GM18499 (cell line): ENCODE data around the gene WDR70.

Experiments
- ATAC-seq: cut with Tn5 transposase; IDR thresholded peaks from one replicate; pipeline ENCODE4 v1.9.1; 2021; ENCODE audit warnings: moderate number of reproducible peaks; ENCODE audit not compliant: insufficient read depth, unreplicated experiment

Gene WDR70

GRCh38 chr5:37738865-37739488 lies 359.9 kb downstream of the WDR70 start:
- ATAC-seq: no peak

- no peak for ATAC-seq
Measured at GRCh38 chr5:37739817-37740261, 360.7 kb downstream of the WDR70 start.

DNA sequence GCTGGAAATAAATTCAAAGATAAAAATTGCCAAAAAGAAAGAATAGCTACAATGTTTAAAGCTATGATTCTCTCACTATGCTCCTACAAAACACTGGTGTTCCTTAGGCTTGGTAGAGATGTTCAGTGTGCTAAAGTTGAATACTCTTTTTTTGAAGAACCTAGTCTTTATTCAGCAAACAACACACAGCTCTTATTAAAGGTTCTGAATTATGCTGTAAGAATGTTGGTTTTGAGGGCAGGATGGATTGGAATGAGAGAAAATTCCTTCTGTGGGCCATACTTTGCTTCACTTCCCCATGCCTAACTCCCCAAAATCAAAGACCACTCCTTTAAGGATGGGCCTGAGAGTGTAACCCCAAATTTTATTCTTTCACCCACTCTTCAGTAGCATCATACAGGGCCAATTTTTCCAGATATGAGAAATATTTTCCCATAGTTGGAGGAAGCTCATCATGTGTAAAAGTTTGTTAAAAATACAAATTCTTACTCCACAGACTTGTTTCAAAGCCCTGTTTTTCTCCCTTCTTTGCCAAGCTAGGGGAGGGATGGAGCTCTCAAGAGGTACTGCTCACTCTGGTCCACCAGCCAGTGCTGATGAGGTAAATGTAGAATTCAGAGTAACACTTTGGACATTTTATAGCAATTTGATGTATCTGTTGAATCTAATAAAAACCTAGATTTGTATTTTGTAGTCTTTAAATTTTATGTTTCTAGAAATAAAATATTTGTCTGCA lies 361.4 kb downstream of the WDR70 start:
- ATAC-seq: no peak

DNA sequence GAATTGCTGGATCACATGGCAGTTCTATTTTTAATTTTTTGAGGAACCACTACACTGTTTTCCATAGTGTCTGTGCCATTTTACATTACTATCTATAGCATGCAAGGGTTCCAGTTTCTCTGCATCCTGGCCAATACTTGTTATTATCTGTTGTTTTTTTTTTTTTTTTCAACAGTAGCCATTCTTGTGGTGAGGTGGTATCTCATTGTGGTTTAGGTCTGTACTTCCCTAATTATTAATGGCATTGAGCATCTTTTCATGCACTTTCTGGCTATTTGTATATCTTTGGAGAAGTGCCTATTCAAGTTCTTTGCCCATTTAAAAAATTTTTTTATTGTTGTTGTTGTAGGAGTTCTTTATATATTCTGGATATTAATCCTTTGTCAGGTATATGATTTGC lies 363.0 kb downstream of the WDR70 start:
- no peak for ATAC-seq

GRCh38 chr5:37751227-37751626 lies 372.1 kb downstream of the WDR70 start:
- no peak for ATAC-seq

- no peak for ATAC-seq
Measured at GRCh38 chr5:37754976-37755375, 375.9 kb downstream of the WDR70 start.

DNA sequence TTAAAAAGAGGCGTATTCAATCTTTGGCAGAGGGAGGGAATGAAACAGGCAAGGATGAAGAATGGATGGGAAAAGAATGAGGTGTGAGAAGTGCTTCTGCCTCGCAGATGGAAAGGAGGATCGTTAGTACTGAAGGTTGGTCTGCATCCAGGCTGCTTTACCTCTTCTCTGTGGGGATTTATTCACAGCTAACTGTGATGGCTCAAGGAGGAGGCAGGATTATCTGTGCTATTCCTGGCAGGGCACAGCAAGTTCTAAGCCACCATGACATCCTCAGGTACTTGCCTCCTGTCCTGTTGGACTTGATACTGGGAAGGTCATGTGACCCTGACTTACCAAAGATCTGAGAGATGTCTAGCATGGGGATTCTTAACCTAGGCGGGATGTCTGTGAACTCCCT lies 376.5 kb downstream of the WDR70 start:
- ATAC-seq: no peak

GRCh38 chr5:37756248-37756647 lies 377.1 kb downstream of the WDR70 start:
- no peak for ATAC-seq

DNA sequence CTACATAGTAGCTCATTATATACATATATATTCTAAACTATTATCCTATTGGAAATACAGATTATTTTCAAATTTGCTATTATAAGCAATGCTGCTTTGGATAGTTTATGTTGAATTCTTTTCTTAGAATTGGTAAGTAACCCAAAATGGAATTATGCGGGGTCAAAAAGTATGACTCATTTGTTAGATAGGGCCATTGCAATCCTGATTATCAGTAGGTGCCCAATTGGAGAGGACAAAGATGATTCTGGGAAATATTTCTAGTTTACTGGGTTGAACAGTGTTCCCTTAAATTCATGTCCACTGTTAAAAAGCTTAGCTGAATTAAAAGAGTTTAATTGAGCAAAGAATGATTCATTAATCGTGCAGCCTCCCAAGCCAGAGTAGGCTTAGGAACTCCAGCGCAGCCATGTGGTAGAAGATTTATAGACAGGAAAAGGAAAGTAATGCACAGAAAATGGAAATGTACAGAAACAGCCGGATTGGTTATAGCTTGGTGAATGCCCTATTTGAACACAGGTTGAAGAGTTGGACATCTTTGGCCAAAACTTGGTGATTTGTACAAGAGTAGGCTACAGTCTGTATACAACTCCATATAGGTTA lies 379.0 kb downstream of the WDR70 start:
- ATAC-seq: no peak

DNA sequence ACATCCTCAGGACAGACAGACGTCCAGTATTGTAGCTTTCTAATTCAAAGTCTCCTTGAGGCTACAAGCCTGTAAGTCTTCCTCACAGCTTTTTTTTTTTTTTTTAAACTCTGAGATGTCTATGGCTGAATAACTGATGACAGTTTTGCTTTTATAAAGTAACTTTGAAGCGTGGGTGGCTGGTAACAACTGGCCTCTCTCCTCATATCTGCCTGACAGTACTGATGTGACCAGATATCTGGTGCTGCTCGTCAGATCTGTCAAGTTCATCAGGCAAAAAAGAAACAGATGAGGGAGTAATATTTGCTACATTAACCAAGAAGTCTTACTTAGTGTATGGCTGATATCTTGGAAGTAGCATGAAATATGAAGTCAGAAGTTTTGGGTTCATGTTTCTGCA lies 388.1 kb downstream of the WDR70 start:
- ATAC-seq: no peak

- ATAC-seq: no peak
Measured at GRCh38 chr5:37767961-37768360, 388.8 kb downstream of the WDR70 start.

DNA sequence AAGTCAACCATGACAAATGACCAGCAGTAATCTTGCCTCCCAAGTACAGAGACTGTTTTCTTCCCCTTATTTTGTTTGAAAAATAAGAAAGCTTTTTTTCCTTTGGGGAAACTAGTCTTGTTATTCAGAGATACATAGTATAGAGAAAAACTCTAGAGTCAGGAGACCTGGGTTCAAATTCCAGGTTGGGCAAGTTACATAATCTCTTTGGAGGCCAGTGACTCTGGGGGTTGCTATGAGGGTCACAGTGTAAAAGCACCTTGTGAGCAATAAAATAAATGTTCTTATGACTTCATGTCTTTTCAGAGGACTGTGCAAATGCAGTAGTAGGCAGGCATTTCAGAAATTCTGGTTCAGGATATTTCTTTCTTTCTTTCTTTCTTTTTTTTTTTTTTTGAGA lies 389.3 kb downstream of the WDR70 start:
- ATAC-seq: no peak

GRCh38 chr5:37769108-37769507 lies 390.0 kb downstream of the WDR70 start:
- no peak for ATAC-seq

GRCh38 chr5:37769840-37770239 lies 390.7 kb downstream of the WDR70 start:
- no peak for ATAC-seq

- no peak for ATAC-seq
Measured at GRCh38 chr5:37770786-37771185, 391.7 kb downstream of the WDR70 start.

- ATAC-seq: no peak
Measured at GRCh38 chr5:37771203-37771611, 392.1 kb downstream of the WDR70 start.

DNA sequence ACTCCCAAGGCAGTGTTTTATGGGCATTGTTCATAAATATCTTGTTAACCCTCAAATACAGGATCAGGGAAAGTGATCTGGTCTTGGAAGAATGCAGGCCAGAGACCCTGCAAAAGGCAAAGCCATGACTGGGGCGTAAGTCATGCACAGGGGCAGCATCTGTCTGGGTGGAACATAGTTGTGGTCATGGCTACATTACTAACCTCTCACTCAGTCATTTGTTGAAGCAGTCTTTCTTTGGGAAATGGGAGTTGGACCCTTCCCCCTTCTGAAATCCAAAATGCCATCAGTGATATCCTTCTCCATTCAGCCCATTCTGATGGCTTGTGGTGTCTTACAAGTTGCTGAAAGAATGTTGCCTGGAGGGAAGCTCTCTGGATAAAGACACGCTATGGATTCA lies 392.6 kb downstream of the WDR70 start:
- ATAC-seq: no peak

- no peak for ATAC-seq
Measured at GRCh38 chr5:37772255-37772654, 393.1 kb downstream of the WDR70 start.

DNA sequence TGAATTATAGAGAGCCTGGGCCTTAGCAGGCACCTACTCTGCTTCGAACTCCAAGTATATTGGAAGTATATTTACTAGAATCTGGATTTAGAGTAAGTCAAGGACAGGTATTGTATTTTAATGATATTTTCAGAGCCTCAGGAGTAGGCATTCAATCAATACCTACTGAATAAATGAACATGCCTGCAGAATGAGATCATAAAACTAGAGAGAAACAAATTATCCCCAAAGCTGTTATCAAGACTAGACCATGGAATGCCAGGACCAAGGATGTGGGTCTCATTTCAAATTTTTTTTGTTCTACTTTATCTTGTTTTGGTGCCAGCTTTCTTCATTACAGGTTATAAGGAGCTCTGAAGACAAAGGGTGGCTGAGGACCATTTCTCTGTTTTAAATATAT lies 394.7 kb downstream of the WDR70 start:
- no peak for ATAC-seq

- no peak for ATAC-seq
Measured at GRCh38 chr5:37774912-37775483, 395.9 kb downstream of the WDR70 start.

DNA sequence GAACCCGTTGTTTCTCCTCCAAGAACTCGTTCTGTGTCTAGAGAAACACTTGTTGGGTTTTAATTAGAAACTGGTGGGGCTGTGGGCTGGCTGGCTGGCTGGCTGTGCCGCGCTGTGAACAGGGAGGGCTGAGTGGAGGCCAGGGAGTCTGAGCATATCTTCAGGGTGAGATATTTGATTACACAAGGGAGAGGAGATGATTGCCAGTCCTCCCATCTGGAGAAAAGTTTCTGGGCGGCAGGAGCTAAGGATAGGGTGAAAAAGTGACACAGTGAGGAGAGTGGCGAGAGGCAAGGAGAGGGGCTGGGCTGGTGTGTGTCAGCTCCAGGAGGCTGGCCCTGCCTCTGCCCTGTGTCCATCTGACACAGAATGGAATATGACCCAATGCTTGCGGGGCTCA lies 397.7 kb downstream of the WDR70 start:
- no peak for ATAC-seq
